COLO668 (cell line): ENCODE results near the gene PHYH.
"Not testable (repeated sequence)": the region's sequence is repeated elsewhere in the genome, so short reads cannot be mapped to it uniquely, and the experiment has no call there.

Experiments used
- DNase-seq: peaks from one replicate; lab custom pipeline; 2025; ENCODE audit not compliant: unreplicated experiment; lab: John Stamatoyannopoulos, UW

Gene PHYH

DNA sequence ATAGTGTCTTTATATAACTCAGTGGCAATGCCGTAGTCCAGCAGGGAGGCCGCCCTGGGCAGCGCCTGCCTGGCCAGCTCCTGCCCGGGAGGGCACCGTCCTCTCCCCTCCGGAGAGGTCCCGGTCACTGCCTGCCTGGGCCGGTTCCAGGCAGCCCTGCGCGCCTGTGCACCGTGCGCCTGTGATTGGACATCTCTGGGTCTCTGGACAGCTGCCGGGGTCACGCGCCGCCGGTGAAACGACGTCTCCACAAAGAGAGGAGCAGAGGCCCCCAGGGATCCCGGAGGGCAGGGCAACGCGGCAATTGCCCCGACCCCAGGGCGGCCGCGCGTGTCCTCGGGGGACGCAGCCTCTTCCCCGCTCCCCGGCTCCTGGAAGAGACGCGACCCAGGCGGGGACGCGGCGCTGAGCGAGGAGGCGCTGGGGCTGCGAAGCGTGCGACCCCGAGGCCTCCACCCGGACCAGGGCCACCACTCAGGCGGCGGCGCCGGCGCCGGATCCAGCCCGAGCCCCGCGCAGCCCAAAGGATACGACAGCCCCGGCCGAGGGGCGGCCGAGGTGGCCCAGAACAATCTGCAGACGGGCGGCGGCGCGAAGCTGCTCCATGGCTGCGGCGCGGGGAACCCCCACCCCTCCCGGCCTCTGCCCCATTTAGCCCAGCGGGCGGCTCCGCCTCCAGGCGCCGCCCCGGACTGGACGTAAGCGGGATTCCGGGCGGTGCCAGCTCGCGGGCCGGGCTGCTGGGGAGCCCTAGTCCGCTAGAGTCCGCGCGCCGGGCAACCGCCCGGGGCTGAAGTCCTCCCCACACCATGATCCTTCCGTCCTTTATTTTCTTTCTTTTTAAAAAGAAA lies at the start of gene PHYH:
PHYH (minus strand) TSS at position 628 of the 851 bp plus-strand sequence; CDS start at position 606, 22 bp downstream.
- peak; percentile 82 for DNase-seq

DNA sequence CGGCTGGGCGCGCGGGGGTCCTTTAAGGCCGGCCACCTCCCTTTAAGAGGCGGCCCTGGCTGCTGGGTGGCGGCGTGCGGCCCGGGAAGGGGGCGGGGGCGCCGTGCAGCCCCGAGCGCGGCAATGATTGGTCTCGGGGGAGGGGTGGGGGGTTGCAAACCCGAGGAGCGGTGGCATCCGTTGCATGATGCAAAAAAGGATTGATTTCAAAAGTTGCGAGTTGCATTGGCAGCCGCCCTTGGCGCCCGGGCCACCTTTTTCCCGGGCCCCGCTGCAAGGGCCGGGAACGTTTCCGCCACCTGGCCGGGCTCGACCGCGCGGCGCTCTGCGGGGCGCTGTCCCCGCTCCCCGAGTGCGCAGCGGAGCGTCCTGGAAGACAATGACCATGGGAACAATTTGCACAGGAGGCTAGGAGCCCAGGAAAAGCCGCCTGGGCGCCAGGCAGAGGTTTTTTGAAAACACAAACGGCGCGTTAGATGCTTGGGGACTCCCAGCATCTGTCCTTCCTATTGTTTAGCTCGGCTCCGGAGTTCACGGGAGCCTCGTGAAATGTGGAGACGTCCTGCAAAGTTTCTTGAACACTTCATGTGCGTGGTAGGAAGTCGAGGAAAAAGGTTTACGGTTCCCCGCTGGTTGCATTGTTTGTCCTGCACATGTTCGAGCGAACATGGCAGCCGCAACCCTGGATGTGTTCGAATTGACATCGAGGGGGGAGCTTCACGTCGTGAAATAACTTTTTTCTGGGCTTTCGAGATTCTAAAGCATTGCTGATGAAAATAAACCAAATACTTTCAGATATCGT lies 48.6 kb upstream of the PHYH start, which contains the start of gene SEPHS1:
SEPHS1 (minus strand) TSS at position 78 of the 802 bp plus-strand sequence. CDS start 3,343 bp downstream, outside the sequence.
- peak; percentile 84 for DNase-seq

DNA sequence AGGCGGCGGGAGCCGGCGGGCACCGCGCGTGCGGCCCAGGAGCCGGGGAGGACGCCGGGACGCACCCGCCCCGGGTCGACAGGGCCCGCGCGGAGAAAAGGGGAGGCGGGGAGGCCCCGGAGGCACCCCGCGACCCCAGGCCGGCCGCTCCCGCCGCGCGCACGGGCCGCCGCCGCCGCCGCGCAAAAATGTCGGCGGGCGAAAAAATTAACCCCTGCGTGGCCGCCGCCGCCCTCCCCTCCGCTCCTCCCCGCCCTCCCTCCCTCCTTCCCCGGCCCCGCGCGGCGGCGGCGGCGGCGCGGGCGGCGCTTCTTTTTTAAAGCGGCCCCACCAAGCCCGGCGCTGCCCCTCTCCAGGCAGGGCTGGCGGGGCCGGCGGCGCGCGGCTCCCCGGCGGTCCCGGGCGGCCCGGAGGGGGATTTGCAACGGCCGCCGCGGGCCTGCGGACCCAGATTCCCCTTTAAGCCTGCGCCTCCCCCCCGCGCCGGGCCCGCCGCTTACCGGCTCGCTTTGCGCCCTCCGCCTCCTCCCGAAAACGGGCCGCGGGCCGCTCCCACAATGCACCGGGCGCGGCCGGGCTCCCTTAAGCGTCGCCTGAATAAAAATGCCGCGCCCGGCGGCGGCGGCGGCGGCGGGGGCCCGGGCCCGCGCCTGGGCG lies 47.8 kb upstream of the PHYH start:
- peak; percentile 84 for DNase-seq

GRCh38 chr10:13347043-13347499 lies 47.2 kb upstream of the PHYH start:
- peak; percentile 50 for DNase-seq

DNA sequence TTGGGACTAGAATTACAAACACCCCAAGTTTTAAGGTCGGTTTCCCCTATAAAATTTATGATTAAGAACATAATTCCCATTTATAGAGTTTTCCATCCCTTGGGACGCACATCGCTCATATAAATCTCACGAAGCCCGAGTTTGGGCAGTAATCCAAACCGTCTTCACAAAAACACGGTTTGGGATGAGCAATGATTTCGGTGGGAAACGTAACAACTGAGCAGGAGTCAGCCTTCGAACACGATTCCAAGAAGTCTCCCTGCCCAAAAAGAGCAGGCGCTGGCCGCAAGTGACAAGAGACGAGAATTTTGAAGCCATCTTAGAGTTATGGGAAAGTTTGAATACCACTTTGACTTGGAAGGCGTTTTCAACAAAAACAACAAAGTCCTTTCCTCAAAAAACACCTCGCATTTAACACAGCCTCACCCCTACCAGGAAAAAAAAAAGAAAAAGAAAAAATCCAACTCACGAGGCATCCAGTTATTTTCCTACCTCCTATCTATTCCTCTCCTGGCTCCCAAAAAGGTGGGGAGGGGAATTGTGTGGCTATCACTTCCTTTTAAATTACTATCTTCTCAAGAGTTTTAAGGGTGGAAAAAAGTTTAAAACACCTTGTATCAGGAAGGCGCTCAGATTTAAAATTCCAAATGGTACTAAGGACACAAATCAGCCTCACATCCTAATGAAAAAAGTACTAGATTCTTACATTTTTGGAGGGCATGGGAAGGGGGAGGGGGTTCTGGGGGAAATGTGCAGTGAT lies 46.6 kb upstream of the PHYH start:
- no peak for DNase-seq

DNA sequence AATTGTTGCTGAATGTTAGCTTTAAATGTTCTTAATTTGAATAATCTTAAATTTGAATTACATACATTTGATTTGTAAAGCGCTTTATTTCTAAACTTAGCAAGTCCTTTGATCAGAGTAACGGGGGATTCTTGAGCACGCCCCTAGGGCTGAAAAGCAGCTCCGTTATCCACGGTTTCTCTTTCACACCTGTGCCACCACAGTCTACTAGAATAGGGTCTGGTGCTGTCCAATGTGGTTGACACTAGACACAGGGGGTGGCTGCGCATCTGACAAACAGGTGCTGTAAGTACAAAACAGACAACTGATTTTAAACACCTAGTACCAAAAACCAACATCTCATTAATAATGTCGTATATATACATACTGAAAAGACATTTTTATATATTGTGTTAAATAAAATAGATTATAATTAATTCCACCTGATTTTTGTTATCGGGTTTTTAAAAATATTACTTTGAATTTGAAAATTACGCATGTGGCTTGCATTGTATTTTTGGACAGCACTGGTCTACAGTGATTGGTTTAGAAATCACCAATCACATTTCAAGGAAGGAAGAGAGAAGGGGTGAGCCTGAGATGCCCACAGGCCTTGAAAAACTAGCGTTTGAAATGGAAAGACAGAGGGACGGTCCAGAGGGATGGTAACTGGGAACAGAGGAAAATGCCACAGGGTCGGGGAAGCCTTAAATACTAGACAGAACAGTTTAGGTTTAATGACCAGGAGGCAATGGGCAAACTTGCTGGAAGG lies 40.9 kb upstream of the PHYH start:
- no peak for DNase-seq

GRCh38 chr10:13340068-13340467 lies 40.2 kb upstream of the PHYH start:
- no peak for DNase-seq

DNA sequence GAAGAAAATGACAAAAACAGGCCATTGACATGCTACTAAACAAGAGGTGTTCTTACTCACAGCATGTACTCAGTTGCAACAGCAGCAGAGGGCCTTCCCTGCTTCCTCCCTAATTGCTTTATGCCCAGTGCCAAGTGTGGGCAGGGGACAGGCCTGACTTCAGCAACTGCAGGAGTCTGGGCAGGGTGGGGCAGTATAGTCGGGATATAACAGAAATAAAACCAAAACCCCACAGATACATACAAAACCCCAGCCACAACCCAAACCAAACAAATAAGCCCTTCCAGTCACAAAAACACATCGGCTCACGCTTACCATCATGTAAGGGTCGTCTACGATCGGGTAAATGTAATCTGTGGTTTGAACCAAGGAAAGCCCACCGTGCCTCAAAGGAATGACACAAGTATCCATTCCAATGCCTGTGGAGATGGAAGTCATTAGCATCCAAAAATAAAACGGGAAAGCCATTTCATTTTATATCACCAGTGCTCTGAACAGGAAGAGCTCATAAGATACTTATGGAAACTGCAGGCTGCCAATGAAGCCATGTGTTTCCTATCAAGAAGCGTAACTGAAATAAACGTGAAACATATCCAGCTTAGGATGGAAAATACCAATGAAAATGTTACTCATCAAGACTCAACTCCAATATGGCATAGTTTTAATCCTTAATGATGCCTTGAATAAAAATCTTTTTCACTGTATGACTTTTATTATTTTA lies 38.7 kb upstream of the PHYH start:
- no peak for DNase-seq

DNA sequence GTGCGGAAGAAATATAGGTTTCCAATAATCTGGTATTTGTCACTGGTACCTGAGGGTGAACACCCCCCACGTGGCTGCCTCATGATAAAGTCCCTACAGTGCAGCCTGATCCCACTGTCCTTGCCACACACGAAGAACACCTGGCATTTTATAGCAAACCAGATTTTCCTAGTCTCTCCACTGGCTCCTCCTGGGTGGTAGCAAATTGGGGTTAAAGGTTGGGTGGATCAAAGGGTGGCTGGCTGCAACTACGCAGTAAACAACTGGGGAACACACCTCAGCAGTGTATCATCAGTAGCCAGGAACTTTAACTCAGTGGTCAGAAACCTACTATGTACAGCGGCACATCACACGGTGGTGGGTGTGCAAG lies 37.9 kb upstream of the PHYH start:
- no peak for DNase-seq

DNA sequence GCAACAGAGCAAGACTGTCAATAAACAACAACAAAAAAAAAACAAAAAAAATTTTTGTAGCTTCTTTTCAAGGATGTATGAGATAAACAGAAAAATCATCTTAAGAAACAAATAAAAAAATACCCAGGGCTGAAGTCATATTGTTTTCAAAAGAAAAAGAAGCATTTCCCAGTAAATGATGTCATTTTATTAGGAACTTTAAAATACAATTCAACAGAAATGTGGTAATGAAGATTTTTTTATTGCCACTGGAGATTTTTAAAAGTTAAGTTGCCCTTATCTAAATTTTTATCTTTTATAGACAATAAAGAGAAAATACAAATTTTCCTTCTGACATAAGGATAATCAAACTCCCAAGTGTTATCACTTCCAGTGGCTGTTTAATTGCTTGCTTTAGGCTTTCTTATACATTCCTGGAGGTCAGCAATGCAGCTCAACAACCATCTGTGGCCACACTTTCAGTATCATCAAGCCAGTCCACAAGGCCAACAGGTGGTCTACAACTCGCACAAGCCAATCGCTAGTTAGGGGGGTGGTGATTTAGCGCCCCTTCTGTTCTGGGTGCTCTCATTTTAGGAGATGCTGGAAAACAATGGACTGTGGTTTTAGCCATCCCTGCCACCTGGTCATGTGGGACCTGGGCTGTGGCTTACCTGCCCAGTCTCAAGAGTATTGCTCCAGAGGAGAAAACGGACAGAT lies 37.4 kb upstream of the PHYH start:
- no peak for DNase-seq

- no peak for DNase-seq
Observed at GRCh38 chr10:13335881-13336280, 36.0 kb upstream of the PHYH start.

GRCh38 chr10:13334556-13334955 lies 34.7 kb upstream of the PHYH start:
- no peak for DNase-seq

- DNase-seq: no peak
Observed at GRCh38 chr10:13331646-13332045, 31.8 kb upstream of the PHYH start.

DNA sequence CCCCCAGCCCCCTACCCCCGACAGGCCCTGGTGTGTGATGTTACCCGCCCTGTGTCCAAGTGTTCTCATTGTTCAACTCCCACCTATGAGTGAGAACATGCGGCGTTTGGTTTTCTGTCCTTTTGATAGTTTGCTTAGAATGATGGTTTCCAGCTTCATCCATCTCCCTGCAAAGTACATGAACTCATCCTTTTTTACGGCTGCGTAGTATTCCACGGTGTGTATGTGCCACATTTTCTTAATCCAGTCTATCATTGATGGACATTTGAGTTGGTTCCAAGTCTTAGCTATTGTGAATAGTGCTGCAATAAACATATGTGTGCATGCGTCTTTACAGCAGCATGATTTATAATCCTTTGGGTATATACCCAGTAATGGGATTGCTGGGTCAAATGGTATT lies 31.1 kb upstream of the PHYH start:
- not testable (repeated sequence) for DNase-seq

DNA sequence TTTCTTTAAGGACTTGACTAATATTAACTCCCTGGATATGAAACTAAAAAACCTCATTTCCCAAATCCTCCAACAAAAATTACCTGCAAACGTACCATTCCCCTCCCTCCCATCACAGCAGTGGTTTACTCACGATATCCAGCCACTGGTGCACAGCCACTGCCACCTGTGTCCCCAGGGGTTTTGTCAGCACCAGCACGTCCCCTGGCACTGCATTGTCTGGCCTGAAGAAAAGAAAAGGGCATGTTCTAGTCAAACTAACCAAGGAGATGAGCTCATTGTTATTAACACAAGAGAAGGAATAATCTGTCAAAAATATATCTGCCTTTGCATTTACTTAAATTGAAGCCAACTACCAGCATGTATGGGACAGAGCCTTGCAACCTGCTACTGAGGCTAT lies 29.7 kb upstream of the PHYH start:
- DNase-seq: no peak

- no peak for DNase-seq
Observed at GRCh38 chr10:13328613-13329012, 28.7 kb upstream of the PHYH start.

- DNase-seq: no peak
Observed at GRCh38 chr10:13328126-13328525, 28.3 kb upstream of the PHYH start.

- no peak for DNase-seq
Observed at GRCh38 chr10:13327534-13327933, 27.7 kb upstream of the PHYH start.
